Liver (tissue), 9 donors: ENCODE data around the gene SLAIN2. TPM values are rescaled to one million over a fixed set of nuclear protein-coding genes. Genes with fewer than 3 reads are reported as not detected.

Experiments used
- DNase-seq: peaks from one replicate; pipeline ENCODE4 v3.0.0-alpha.2; 2017; ENCODE audit warnings: low spot score
- H3K27ac ChIP-seq, 2 donors: one replicate each; pipeline ENCODE4 v1.7.0; 2013; ENCODE audit warnings: inconsistent platforms in 2 of 2, low read length in 2 of 2, control low read depth in 1 of 2, low read depth in 1 of 2, mild to moderate bottlenecking in 1 of 2
- H3K27me3 ChIP-seq, 4 donors: one replicate each; pipeline versions ENCODE4 v1.6.1 to v1.7.0; 2013; ENCODE audit warnings: low read length in 3 of 4, inconsistent platforms in 1 of 4, mild to moderate bottlenecking in 1 of 4, moderate library complexity in 1 of 4; ENCODE audit not compliant: control insufficient read depth in 4 of 4, insufficient read depth in 4 of 4
- H3K36me3 ChIP-seq, 4 donors: one replicate each; pipeline versions ENCODE4 v1.6.1 to v1.7.0; 2013; ENCODE audit warnings: low read length in 3 of 4, mild to moderate bottlenecking in 3 of 4, low read depth in 1 of 4, moderate library complexity in 1 of 4; ENCODE audit not compliant: control insufficient read depth in 4 of 4, insufficient read depth in 3 of 4
- H3K4me1 ChIP-seq, 4 donors: one replicate each; pipeline versions ENCODE4 v1.6.1 to v1.7.0; 2013; ENCODE audit warnings: low read length in 3 of 4, mild to moderate bottlenecking in 3 of 4, moderate library complexity in 1 of 4; ENCODE audit not compliant: control insufficient read depth in 4 of 4, insufficient read depth in 4 of 4
- H3K4me3 ChIP-seq, 3 donors: one replicate each; pipeline versions ENCODE4 v1.6.1 to v1.7.0; 2013; ENCODE audit warnings: low read length in 3 of 3, control low read depth in 1 of 3, low read depth in 1 of 3, mild to moderate bottlenecking in 1 of 3
- H3K9ac ChIP-seq, 2 donors: one replicate each; pipeline ENCODE4 v1.7.0; 2013; ENCODE audit warnings: low read length in 2 of 2, mild to moderate bottlenecking in 2 of 2, moderate library complexity in 2 of 2, control low read depth in 1 of 2, low read depth in 1 of 2
- H3K9me3 ChIP-seq, 4 donors: one replicate each; pipeline versions ENCODE4 v1.6.1 to v1.7.0; 2013; ENCODE audit warnings: low read length in 3 of 4; ENCODE audit not compliant: control insufficient read depth in 4 of 4
- ATF3 ChIP-seq: IDR thresholded peaks from 2 replicates; pipeline ENCODE4 v1.6.1; 2016; ENCODE audit warnings: antibody characterized with exemption
- CTCF ChIP-seq: fragments of 150-350 bp; IDR thresholded peaks from 2 replicates; pipeline ENCODE4 v1.5.1; 2017; ENCODE audit warnings: improper control_type of control experiment, low read depth, low read length; ENCODE audit not compliant: missing input control
- EGR1 ChIP-seq, 2 donors: IDR thresholded peaks; 2 replicates each; pipeline ENCODE4 v1.6.1; 2016 to 2018; ENCODE audit warnings: antibody characterized with exemption in 2 of 2, low read depth in 2 of 2
- FOXA1 ChIP-seq: IDR thresholded peaks from 2 replicates; pipeline ENCODE4 v1.6.1; 2016; ENCODE audit warnings: antibody characterized with exemption
- FOXA2 ChIP-seq: IDR thresholded peaks from 2 replicates; pipeline ENCODE4 v1.6.1; 2016; ENCODE audit warnings: antibody characterized with exemption
- HNF4A ChIP-seq, 2 donors: conservative IDR thresholded peaks; 2 replicates each; pipeline ENCODE4 v1.6.1; 2016; ENCODE audit warnings: antibody characterized with exemption in 2 of 2, mild to moderate bottlenecking in 2 of 2
- HNF4G ChIP-seq: IDR thresholded peaks from 2 replicates; pipeline ENCODE4 v1.6.1; 2016; ENCODE audit warnings: antibody characterized with exemption
- JUND ChIP-seq, 2 donors: IDR thresholded peaks; 2 replicates each; pipeline ENCODE4 v1.6.1; 2016; ENCODE audit warnings: antibody characterized with exemption in 2 of 2
- NR2F2 ChIP-seq: IDR thresholded peaks from 2 replicates; pipeline ENCODE4 v1.6.1; 2016; ENCODE audit warnings: antibody characterized with exemption
- RAD21 ChIP-seq, 2 donors: IDR thresholded peaks; 2 replicates each; pipeline ENCODE4 v1.6.1; 2016; ENCODE audit warnings: antibody characterized with exemption in 2 of 2, mild to moderate bottlenecking in 2 of 2
- RXRA ChIP-seq, 2 donors: IDR thresholded peaks; 2 replicates each; pipeline ENCODE4 v1.6.1; 2017 to 2018; ENCODE audit warnings: antibody characterized with exemption in 2 of 2, mild to moderate bottlenecking in 1 of 2
- SP1 ChIP-seq: IDR thresholded peaks from 2 replicates; pipeline ENCODE4 v1.6.1; 2018; ENCODE audit warnings: antibody characterized with exemption, mild to moderate bottlenecking
- TAF1 ChIP-seq: conservative IDR thresholded peaks from 2 replicates; pipeline ENCODE4 v1.6.1; 2016; ENCODE audit warnings: antibody characterized with exemption, mild to moderate bottlenecking
- YY1 ChIP-seq: IDR thresholded peaks from 2 replicates; pipeline ENCODE4 v1.6.1; 2016; ENCODE audit warnings: antibody characterized with exemption, mild to moderate bottlenecking
- ZBTB33 ChIP-seq: IDR thresholded peaks from 2 replicates; pipeline ENCODE4 v1.6.1; 2016; ENCODE audit warnings: antibody characterized with exemption
- WGBS: extraction: QIAGEN DNeasy Blood & Tissue Kit; methylation state at CpG from one replicate; pipeline ENCODE4 v1.1.7; 2013; 5-methylcytosine and 5-hydroxymethylcytosine counted together
- polyA plus RNA-seq, 2 donors: library from polyadenylated mRNA; stranded (reverse) in 1 of 2; unstranded in 1 of 2; fragments of 200-250 nt in 1 of 2; fragments of >200 nt in 1 of 2; fragmentation: Nextera tagmentation in 1 of 2; extraction: Ambion mirVana in 1 of 2; gene quantifications; one replicate each; pipeline versions ENCODE4 v1.2.1 to v1.2.3, GENCODE V29; 2013 to 2015
- total RNA-seq, 2 donors: library from RNA; depleted of rRNA; stranded (reverse); fragments of >200 nt; gene quantifications; one replicate each; pipeline ENCODE4 v1.2.3, GENCODE V29; 2014
- TF ChIP-seq, protein P1 (sequence below): IDR thresholded peaks from 2 replicates; pipeline ENCODE4 v1.6.1; 2016; ENCODE audit warnings: antibody characterized with exemption, mild to moderate bottlenecking
- donor health status: healthy.
- donor health status: healthy.
- donor health status: healthy.
- donor health status: healthy.
- donor health status: healthy.

Gene SLAIN2
- total and polyA plus RNA-seq, 4 donors = 12.1 to 32.5 (median 16.6) TPM

DNA sequence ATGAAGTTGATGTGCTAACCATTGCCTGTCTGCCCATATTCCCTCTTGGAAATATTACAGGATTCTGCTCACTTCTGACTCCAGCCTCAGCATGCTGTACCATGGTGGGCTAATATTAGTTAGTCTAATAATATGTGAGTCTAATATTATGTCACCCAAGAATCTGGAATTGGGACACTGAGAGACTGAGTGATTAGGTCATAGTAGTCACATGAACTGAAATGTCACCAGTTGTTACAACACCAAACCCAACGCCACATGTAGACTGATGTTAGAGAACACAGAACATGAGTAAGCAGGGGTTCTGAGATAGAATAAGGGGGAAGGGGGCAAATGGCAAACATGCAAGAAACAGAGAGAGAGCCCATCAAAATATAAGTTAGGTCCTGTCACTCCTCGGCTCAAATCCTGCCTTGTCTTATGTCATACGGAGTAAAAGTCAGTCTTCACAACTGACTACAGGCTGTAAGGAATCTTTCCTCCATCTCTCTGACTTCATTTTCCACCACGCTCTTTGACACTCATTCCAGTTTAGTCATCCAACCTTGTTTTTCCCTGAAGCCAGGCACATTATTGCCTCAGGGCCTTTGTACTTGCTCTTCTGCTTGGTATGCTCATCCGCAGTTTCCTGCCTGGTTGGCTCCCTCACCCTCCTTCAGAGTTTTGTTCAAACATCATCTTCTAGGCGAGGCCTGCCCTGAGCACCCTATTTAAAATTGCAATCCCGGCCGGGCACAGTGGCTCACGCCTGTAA lies 9.6 kb upstream of the SLAIN2 start:
- Histone ChIP-seq H3K27me3 (no peaks in the 10 kb centered on the region), H3K27ac (no peak overlapping the region), H3K36me3 (no peaks in the 10 kb centered on the region), H3K9ac (no peak overlapping the region), H3K4me3 (no peak overlapping the region), H3K4me1 (peaks cover 1 to 9% (median 5%) of the 10 kb centered on the region in 4 donors), H3K9me3 (no peaks in the 10 kb centered on the region)
- TF ChIP-seq JUND (IDR thresholded peaks at IDR 0.05) (peak in 1 of 2 donors; percentile 19), RAD21 (IDR thresholded peaks at IDR 0.05) (no peak)
- WGBS = 93% methylated on average over 9 of the region's 9 CpGs
- no peak for DNase-seq

DNA sequence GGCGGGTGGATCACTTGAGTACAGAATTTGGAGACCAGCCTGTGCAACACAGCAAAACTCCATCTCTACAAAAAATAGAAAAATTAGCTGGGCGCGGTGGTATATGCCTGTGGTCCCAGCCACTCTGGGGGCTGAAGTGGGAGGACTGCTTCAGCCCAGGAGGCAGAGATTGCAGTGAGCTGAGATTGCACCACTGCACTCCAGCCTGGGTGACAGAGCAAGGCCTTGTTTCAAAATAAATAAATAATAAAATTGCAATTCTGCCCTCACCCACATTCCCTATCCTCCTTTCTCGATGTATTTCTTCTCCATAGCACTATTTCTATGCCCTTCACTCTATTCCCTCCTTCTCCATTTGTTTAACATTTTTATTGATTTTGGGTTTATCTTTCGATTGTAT lies 8.7 kb upstream of the SLAIN2 start:
- no peak overlapping the region for H3K9ac ChIP-seq
- peaks cover 1 to 9% (median 5%) of the 10 kb centered on the region in 4 donors for H3K4me1 ChIP-seq
- no peaks in the 10 kb centered on the region for H3K9me3 ChIP-seq
- no peaks in the 10 kb centered on the region for H3K36me3 ChIP-seq
- no peak for TF ChIP-seq HNF4A (conservative IDR thresholded peaks at IDR 0.05)
- TF ChIP-seq NR2F2 = no peak
- TF ChIP-seq RAD21 (IDR thresholded peaks at IDR 0.05) = no peak
- no peak for TF ChIP-seq TAF1
- TF ChIP-seq, protein P1, sequence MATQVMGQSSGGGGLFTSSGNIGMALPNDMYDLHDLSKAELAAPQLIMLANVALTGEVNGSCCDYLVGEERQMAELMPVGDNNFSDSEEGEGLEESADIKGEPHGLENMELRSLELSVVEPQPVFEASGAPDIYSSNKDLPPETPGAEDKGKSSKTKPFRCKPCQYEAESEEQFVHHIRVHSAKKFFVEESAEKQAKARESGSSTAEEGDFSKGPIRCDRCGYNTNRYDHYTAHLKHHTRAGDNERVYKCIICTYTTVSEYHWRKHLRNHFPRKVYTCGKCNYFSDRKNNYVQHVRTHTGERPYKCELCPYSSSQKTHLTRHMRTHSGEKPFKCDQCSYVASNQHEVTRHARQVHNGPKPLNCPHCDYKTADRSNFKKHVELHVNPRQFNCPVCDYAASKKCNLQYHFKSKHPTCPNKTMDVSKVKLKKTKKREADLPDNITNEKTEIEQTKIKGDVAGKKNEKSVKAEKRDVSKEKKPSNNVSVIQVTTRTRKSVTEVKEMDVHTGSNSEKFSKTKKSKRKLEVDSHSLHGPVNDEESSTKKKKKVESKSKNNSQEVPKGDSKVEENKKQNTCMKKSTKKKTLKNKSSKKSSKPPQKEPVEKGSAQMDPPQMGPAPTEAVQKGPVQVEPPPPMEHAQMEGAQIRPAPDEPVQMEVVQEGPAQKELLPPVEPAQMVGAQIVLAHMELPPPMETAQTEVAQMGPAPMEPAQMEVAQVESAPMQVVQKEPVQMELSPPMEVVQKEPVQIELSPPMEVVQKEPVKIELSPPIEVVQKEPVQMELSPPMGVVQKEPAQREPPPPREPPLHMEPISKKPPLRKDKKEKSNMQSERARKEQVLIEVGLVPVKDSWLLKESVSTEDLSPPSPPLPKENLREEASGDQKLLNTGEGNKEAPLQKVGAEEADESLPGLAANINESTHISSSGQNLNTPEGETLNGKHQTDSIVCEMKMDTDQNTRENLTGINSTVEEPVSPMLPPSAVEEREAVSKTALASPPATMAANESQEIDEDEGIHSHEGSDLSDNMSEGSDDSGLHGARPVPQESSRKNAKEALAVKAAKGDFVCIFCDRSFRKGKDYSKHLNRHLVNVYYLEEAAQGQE = no peak
- TF ChIP-seq EGR1 (IDR thresholded peaks at IDR 0.05; ENCODE audit: low read depth in 2 of 2) = no peak
- no peak for TF ChIP-seq CTCF
- TF ChIP-seq RXRA (IDR thresholded peaks at IDR 0.05) = no peak
- TF ChIP-seq HNF4G = no peak
- no peak for TF ChIP-seq FOXA1
- no peak for TF ChIP-seq ATF3
- no peak for TF ChIP-seq FOXA2
- no peak for TF ChIP-seq YY1
- no peak for TF ChIP-seq ZBTB33
- TF ChIP-seq SP1 = no peak
- no peak for TF ChIP-seq JUND (IDR thresholded peaks at IDR 0.05)
- WGBS = 90% methylated on average over 5 of the region's 5 CpGs
- H3K27me3 ChIP-seq = no peaks in the 10 kb centered on the region
- no peak for DNase-seq
- no peak overlapping the region for H3K4me3 ChIP-seq
- no peak overlapping the region for H3K27ac ChIP-seq
